Ovary (tissue), 3 donors: Measurements from ENCODE around the gene COX4I1.

Source experiments
- CTCF ChIP-seq, 3 donors: fragments of 450-650 bp in 2 of 3; fragments of 200-600 bp in 1 of 3; IDR thresholded peaks; one replicate each; pipeline versions ENCODE4 v1.5.1 to v1.8.0; 2016 to 2022; ENCODE audit warnings: antibody characterized with exemption in 3 of 3, mild to moderate bottlenecking in 1 of 3
- EP300 ChIP-seq: sonication (generic); formaldehyde crosslinking; IDR thresholded peaks from one replicate; pipeline ENCODE4 v1.6.1; 2017; ENCODE audit warnings: antibody characterized with exemption
- POLR2A ChIP-seq: fragments of 450-650 bp; IDR thresholded peaks from one replicate; pipeline ENCODE4 v1.6.1; 2017; ENCODE audit warnings: antibody characterized with exemption, mild to moderate bottlenecking, moderate library complexity
- donor health status: DM: no; HTN: no; CAD: no.

GRCh38 chr16:85753976-85754375 is 45.5 kb upstream of the COX4I1 start:
- TF ChIP-seq CTCF (IDR thresholded peaks at IDR 0.05), result no peak
- TF ChIP-seq POLR2A, result no peak
- no peak for TF ChIP-seq EP300
